Prostate gland (tissue), 2 donors: ENCODE data around the gene MAPKAP1. TPM values are rescaled to one million over a fixed set of nuclear protein-coding genes. Genes with fewer than 3 reads are reported as not detected.
A peak's percentile ranks its signal among the peaks of the same experiment; 100 is the strongest.

Experiments
- DNase-seq: peaks from one replicate; pipeline ENCODE4 v3.0.0-alpha.2; 2019; ENCODE audit warnings: low spot score
- H3K27ac ChIP-seq, 2 donors: fragments of 200-600 bp; sonication (generic); 2 replicates each; pipeline ENCODE4 v1.5.1; 2017 to 2019
- H3K27me3 ChIP-seq: fragments of 200-600 bp; sonication (generic); replicated peaks from 2 replicates; pipeline ENCODE4 v1.5.1; 2019; ENCODE audit not compliant: insufficient read depth
- H3K36me3 ChIP-seq, 2 donors: fragments of 200-600 bp; sonication (generic); 1 replicate in 1 of 2; 2 replicates in 1 of 2; pipeline versions ENCODE4 v1.5.1 to v1.8.1; 2017 to 2019
- H3K4me1 ChIP-seq: fragments of 200-600 bp; sonication (generic); replicated peaks from 2 replicates; pipeline ENCODE4 v1.5.1; 2019
- H3K4me3 ChIP-seq, 2 donors: fragments of 200-600 bp; sonication (generic); 2 replicates each; pipeline ENCODE4 v1.5.1; 2017 to 2019
- H3K9me3 ChIP-seq: fragments of 200-600 bp; sonication (generic); 2 replicates; pipeline ENCODE4 v1.5.1; 2017
- CTCF ChIP-seq, 4 experiments: fragments of 200-600 bp in 2 of 4; fragments of 450-650 bp in 2 of 4; sonication (generic) in 2 of 4; IDR thresholded peaks; 1 replicate in 3 of 4; 2 replicates in 1 of 4; pipeline ENCODE4 v1.5.1; 2016 to 2019; ENCODE audit warnings: antibody characterized with exemption in 4 of 4, mild to moderate bottlenecking in 2 of 4, moderate library complexity in 2 of 4
- POLR2A ChIP-seq: fragments of 450-650 bp; IDR thresholded peaks from one replicate; pipeline ENCODE4 v1.6.1; 2016; ENCODE audit warnings: antibody characterized with exemption, mild to moderate bottlenecking
- POLR2AphosphoS5 ChIP-seq: sonication (generic); formaldehyde crosslinking; IDR thresholded peaks from one replicate; pipeline ENCODE4 v1.6.1; 2017; ENCODE audit warnings: antibody characterized with exemption
- WGBS: methylation state at CpG from one replicate; pipeline ENCODE4 v1.1.5; 2018; 5-methylcytosine and 5-hydroxymethylcytosine counted together
- intact Hi-C: fragments of 100-400 bp; cut with DNase I; formaldehyde crosslinking; loops from one replicate; pipeline ENCODE4 v1.14.2; 2022
- total RNA-seq, 2 donors: library from RNA; depleted of rRNA; stranded (reverse); fragments of >200 nt; gene quantifications; one replicate each; pipeline ENCODE4 v1.1.0, GENCODE V29; 2016

The MAPKAP1 gene
- total RNA-seq, 2 donors from 2014 or later, result 62.4 to 91.2 TPM

- H3K9me3 ChIP-seq, result no peaks in the 10 kb centered on the region
- no peaks in the 10 kb centered on the region for H3K27me3 ChIP-seq
- H3K4me3 ChIP-seq, result no peak overlapping the region
- no peak for TF ChIP-seq POLR2AphosphoS5
- no peak for TF ChIP-seq POLR2A
- no peak for TF ChIP-seq CTCF (IDR thresholded peaks at IDR 0.05)
- H3K27ac ChIP-seq, result peak overlapping the region; percentile 20 to 29
- 37% methylated on average over 11 of the region's 11 CpGs for WGBS
- no peak for DNase-seq
- H3K4me1 ChIP-seq, result peaks cover 4% of the 10 kb centered on the region
- intact Hi-C loops, result loop anchor here (10.0 kb wide), 1 partner anchor 282 kb away; no protein-coding TSS in a partner anchor
- peaks cover 0 to 4% of the 10 kb centered on the region in 2 donors for H3K36me3 ChIP-seq
Observed at GRCh38 chr9:125472926-125473701, 233.9 kb downstream of the MAPKAP1 start.

- peaks cover 0 to 4% of the 10 kb centered on the region in 2 donors for H3K36me3 ChIP-seq
- no peaks in the 10 kb centered on the region for H3K9me3 ChIP-seq
- no peak for DNase-seq
- no peak overlapping the region for H3K4me3 ChIP-seq
- 33% methylated on average over 4 of the region's 4 CpGs for WGBS
- TF ChIP-seq CTCF (IDR thresholded peaks at IDR 0.05), result no peak
- no peak for TF ChIP-seq POLR2AphosphoS5
- no peak for TF ChIP-seq POLR2A
- H3K4me1 ChIP-seq, result peaks cover 4% of the 10 kb centered on the region
- intact Hi-C loops, result loop anchor here (10.0 kb wide), 1 partner anchor 282 kb away; no protein-coding TSS in a partner anchor
- H3K27me3 ChIP-seq, result no peaks in the 10 kb centered on the region
- no peak overlapping the region for H3K27ac ChIP-seq
Observed at GRCh38 chr9:125472562-125472925, 234.5 kb downstream of the MAPKAP1 start.

DNA sequence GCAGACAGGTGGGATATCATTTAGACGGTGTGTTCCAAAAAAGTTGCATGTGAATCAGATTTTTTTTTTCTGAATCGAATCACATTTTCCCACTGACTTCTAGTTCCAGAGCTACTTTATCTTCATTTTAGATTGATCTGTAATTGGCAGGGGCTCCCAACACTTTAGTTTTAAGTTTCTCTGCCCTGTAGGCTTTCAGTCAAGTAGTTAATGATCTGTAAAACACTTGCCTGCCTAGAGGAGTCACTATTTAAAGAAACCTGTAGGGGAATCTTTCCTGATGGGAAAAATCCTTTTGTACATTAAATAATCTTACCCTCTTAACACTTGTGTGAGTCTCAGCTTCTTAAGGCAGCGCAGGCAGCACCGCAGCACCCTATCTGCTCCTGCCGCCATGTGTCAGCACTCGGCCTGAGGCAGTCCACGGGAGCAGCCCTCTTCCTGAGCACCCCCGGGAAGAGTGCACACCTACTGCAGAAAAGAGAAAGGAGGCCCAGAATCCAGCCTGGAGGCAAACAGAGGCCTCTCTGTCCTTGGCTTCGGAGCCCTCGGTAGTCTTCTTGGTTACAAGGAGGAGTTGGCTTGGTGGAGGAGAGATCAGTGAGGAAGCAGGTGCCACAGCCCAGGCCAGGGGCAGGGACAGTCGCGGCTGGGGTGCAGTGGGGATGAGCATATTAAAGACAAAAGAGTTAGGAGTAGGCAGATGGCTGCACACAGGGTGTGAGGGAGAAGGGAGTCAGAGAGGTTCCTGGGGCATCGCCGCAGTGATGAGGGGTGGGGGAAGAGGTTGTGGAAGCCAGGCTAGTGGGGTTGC, 236.0 kb downstream of the MAPKAP1 start:
- H3K4me3 ChIP-seq, result no peak overlapping the region
- no peak for TF ChIP-seq CTCF (IDR thresholded peaks at IDR 0.05)
- TF ChIP-seq POLR2A, result no peak
- TF ChIP-seq POLR2AphosphoS5, result no peak
- H3K36me3 ChIP-seq, result no peaks in the 10 kb centered on the region
- no peaks in the 10 kb centered on the region for H3K9me3 ChIP-seq
- intact Hi-C loops, result loop anchor here (10.0 kb wide), 1 partner anchor 284 kb away; no protein-coding TSS in a partner anchor
- H3K27ac ChIP-seq, result no peak overlapping the region
- no peaks in the 10 kb centered on the region for H3K27me3 ChIP-seq
- peaks cover 4% of the 10 kb centered on the region for H3K4me1 ChIP-seq
- no peak for DNase-seq
- WGBS, result 83% methylated on average over 14 of the region's 14 CpGs

GRCh38 chr9:125470189-125470588, 236.8 kb downstream of the MAPKAP1 start:
- no peaks in the 10 kb centered on the region for H3K27me3 ChIP-seq
- 73% methylated on average over 3 of the region's 3 CpGs for WGBS
- H3K4me1 ChIP-seq, result peaks cover 3% of the 10 kb centered on the region
- intact Hi-C loops, result loop anchor here (10.0 kb wide), 1 partner anchor 285 kb away; no protein-coding TSS in a partner anchor
- H3K36me3 ChIP-seq, result no peaks in the 10 kb centered on the region
- no peak overlapping the region for H3K27ac ChIP-seq
- no peak for TF ChIP-seq CTCF (IDR thresholded peaks at IDR 0.05)
- TF ChIP-seq POLR2A, result no peak
- no peak for TF ChIP-seq POLR2AphosphoS5
- no peak overlapping the region for H3K4me3 ChIP-seq
- no peaks in the 10 kb centered on the region for H3K9me3 ChIP-seq
- no peak for DNase-seq
